HepG2 (cell line): ENCODE measurements around the gene SNRNP200. TPM values are rescaled to one million over a fixed set of nuclear protein-coding genes. Genes with fewer than 3 reads are reported as not detected.

ENCODE experiments used
- DBP ChIP-seq: sonication (generic); formaldehyde crosslinking; IDR thresholded peaks from 2 replicates; pipeline ENCODE4 v1.4.0; 2020; ENCODE audit warnings: missing genetic modification reagents; ENCODE audit errors: not compliant biosample characterization
- DNMT1 ChIP-seq: sonication (generic); formaldehyde crosslinking; IDR thresholded peaks from 2 replicates; pipeline ENCODE4 v1.5.1; 2020; ENCODE audit warnings: mild to moderate bottlenecking, missing genetic modification reagents
- GTF3A ChIP-seq: sonication (generic); formaldehyde crosslinking; conservative IDR thresholded peaks from 2 replicates; pipeline ENCODE4 v1.4.0; 2020; ENCODE audit warnings: mild to moderate bottlenecking, missing genetic modification reagents
- HMG20B ChIP-seq: conservative IDR thresholded peaks from 2 replicates; pipeline ENCODE4 v1.6.1; 2016; ENCODE audit warnings: missing genetic modification reagents, missing compliant biosample characterization
- HMGXB3 ChIP-seq: sonication (generic); formaldehyde crosslinking; IDR thresholded peaks from 2 replicates; pipeline ENCODE4 v1.4.0; 2020; ENCODE audit warnings: missing genetic modification reagents, borderline replicate concordance
- IKZF4 ChIP-seq: sonication (generic); formaldehyde crosslinking; IDR thresholded peaks from 2 replicates; pipeline ENCODE4 v1.5.1; 2020; ENCODE audit warnings: borderline replicate concordance, mild to moderate bottlenecking, low read depth, missing genetic modification reagents; ENCODE audit errors: not compliant biosample characterization
- MED13 ChIP-seq: sonication (generic); formaldehyde crosslinking; IDR thresholded peaks from 2 replicates; pipeline ENCODE4 v1.5.0; 2020; ENCODE audit warnings: missing genetic modification reagents
- MXD1 ChIP-seq: sonication (generic); formaldehyde crosslinking; IDR thresholded peaks from 2 replicates; pipeline ENCODE4 v1.4.0; 2020; ENCODE audit warnings: mild to moderate bottlenecking, missing genetic modification reagents
- SP5 ChIP-seq: IDR thresholded peaks from 2 replicates; pipeline ENCODE4 v1.6.1; 2016; ENCODE audit warnings: low read depth, borderline replicate concordance
- ZNF484 ChIP-seq: sonication (generic); formaldehyde crosslinking; IDR thresholded peaks from 2 replicates; pipeline ENCODE4 v1.5.1; 2020; ENCODE audit warnings: mild to moderate bottlenecking, low read depth, missing genetic modification reagents, borderline replicate concordance
- ZNF563 ChIP-seq: sonication (generic); formaldehyde crosslinking; IDR thresholded peaks from 2 replicates; pipeline ENCODE4 v1.8.0; 2022; ENCODE audit warnings: mild to moderate bottlenecking, moderate library complexity, missing genetic modification reagents
- ZNF770 ChIP-seq: sonication (generic); formaldehyde crosslinking; IDR thresholded peaks from 2 replicates; pipeline ENCODE4 v1.5.0; 2020; ENCODE audit warnings: mild to moderate bottlenecking, missing genetic modification reagents
- ZSCAN12 ChIP-seq: sonication (generic); formaldehyde crosslinking; IDR thresholded peaks from 2 replicates; pipeline ENCODE4 v1.9.0; 2021; ENCODE audit warnings: mild to moderate bottlenecking, missing genetic modification reagents
- polyA plus RNA-seq, 8 experiments: library from polyadenylated mRNA; depleted of rRNA in 3 of 8; stranded (reverse) in 7 of 8; unstranded in 1 of 8; fragments of >200 nt; fragmentation: Illumina TruSeq in 4 of 8; extraction: Trizol in 4 of 8; gene quantifications; 2 replicates each; pipeline versions ENCODE4 v1.2.1 to v1.2.3, GENCODE V29; 2011 to 2016; ENCODE audit warnings: low read depth in 4 of 8, missing spikeins in 1 of 8, mixed read lengths in 1 of 8; ENCODE audit not compliant: insufficient read depth in 1 of 8
- total RNA-seq, 5 experiments: library from RNA; depleted of rRNA; stranded (reverse); fragments of >200 nt; fragmentation: Illumina TruSeq; extraction: Trizol; gene quantifications; 2 replicates each; pipeline ENCODE4 v1.2.3, GENCODE V29; 2016; ENCODE audit warnings: low read depth in 1 of 5
- TF ChIP-seq, protein P1 (sequence below): sonication (generic); formaldehyde crosslinking; conservative IDR thresholded peaks from 2 replicates; pipeline ENCODE4 v1.4.0; 2020; ENCODE audit warnings: missing genetic modification reagents
- TF ChIP-seq, protein P2 (sequence below): sonication (generic); formaldehyde crosslinking; IDR thresholded peaks from 2 replicates; pipeline ENCODE4 v1.4.0; 2020; ENCODE audit warnings: mild to moderate bottlenecking, missing genetic modification reagents
- TF ChIP-seq, protein P3 (sequence below): sonication (generic); formaldehyde crosslinking; IDR thresholded peaks from 2 replicates; pipeline ENCODE4 v1.4.0; 2020; ENCODE audit warnings: missing genetic modification reagents

The SNRNP200 gene
- total and polyA plus RNA-seq, 2 of the 13 experiments (the other 11 are each of a cell fraction or from before 2014, with no cell fraction given), result 99.0 to 232 TPM

GRCh38 chr2:96265349-96265839 is 40.0 kb downstream of the SNRNP200 start (continued):
- TF ChIP-seq HMGXB3 (CRISPR knock-in tag) (no peak), ZSCAN12 (CRISPR knock-in tag) (no peak), HMG20B (CRISPR knock-in tag) (no peak), GTF3A (CRISPR knock-in tag) (0 out of 2 replicates have a peak, but pooled peaks have one; percentile 3), MED13 (CRISPR knock-in tag) (peak; percentile 19; the same call in 1 of the 2 replicates), SP5 (CRISPR knock-in tag) (no peak), ZNF484 (CRISPR knock-in tag) (no peak), MXD1 (CRISPR knock-in tag) (no peak), ZNF563 (0 out of 2 replicates have a peak, but pooled peaks have one; percentile 13), DNMT1 (CRISPR knock-in tag) (peak; percentile 29; the same call in 1 of the 2 replicates), IKZF4 (CRISPR knock-in tag) (peak; percentile 24), DBP (CRISPR knock-in tag) (no peak), ZNF770 (CRISPR knock-in tag) (0 out of 2 replicates have a peak, but pooled peaks have one; percentile 18)
- TF ChIP-seq, protein P1, sequence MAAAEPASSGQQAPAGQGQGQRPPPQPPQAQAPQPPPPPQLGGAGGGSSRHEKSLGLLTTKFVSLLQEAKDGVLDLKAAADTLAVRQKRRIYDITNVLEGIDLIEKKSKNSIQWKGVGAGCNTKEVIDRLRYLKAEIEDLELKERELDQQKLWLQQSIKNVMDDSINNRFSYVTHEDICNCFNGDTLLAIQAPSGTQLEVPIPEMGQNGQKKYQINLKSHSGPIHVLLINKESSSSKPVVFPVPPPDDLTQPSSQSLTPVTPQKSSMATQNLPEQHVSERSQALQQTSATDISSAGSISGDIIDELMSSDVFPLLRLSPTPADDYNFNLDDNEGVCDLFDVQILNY (CRISPR knock-in tag), result no peak
- TF ChIP-seq, protein P2, sequence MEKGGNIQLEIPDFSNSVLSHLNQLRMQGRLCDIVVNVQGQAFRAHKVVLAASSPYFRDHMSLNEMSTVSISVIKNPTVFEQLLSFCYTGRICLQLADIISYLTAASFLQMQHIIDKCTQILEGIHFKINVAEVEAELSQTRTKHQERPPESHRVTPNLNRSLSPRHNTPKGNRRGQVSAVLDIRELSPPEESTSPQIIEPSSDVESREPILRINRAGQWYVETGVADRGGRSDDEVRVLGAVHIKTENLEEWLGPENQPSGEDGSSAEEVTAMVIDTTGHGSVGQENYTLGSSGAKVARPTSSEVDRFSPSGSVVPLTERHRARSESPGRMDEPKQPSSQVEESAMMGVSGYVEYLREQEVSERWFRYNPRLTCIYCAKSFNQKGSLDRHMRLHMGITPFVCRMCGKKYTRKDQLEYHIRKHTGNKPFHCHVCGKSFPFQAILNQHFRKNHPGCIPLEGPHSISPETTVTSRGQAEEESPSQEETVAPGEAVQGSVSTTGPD (CRISPR knock-in tag), result 0 out of 2 replicates have a peak, but pooled peaks have one; percentile 33
- TF ChIP-seq, protein P3, sequence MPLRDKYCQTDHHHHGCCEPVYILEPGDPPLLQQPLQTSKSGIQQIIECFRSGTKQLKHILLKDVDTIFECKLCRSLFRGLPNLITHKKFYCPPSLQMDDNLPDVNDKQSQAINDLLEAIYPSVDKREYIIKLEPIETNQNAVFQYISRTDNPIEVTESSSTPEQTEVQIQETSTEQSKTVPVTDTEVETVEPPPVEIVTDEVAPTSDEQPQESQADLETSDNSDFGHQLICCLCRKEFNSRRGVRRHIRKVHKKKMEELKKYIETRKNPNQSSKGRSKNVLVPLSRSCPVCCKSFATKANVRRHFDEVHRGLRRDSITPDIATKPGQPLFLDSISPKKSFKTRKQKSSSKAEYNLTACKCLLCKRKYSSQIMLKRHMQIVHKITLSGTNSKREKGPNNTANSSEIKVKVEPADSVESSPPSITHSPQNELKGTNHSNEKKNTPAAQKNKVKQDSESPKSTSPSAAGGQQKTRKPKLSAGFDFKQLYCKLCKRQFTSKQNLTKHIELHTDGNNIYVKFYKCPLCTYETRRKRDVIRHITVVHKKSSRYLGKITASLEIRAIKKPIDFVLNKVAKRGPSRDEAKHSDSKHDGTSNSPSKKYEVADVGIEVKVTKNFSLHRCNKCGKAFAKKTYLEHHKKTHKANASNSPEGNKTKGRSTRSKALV (CRISPR knock-in tag), result no peak
